GM12865 (cell line): Measurements from ENCODE around the gene CHRNA5.
A peak's percentile ranks its signal among the peaks of the same experiment; 100 is the strongest.
"Not testable (repeated sequence)": the region's sequence is repeated elsewhere in the genome, so short reads cannot be mapped to it uniquely, and the experiment has no call there.

Source experiments
- DNase-seq: peaks from one replicate; pipeline ENCODE4 v3.0.0; 2010; ENCODE audit warnings: low read depth
- H3K4me3 ChIP-seq: 2 replicates; pipeline ENCODE4 v1.5.1; 2011; ENCODE audit warnings: mild to moderate bottlenecking, low read depth, low read length, control low read depth
- CTCF ChIP-seq: IDR thresholded peaks from 2 replicates; pipeline ENCODE4 v1.5.1; 2011; ENCODE audit warnings: low read length, control low read depth, low read depth, inconsistent platforms; ENCODE audit not compliant: insufficient read depth; ENCODE audit errors: missing control alignments

Gene CHRNA5

GRCh38 chr15:78565097-78565950 lies at the start of gene CHRNA5:
Gene CHRNA5 (plus strand): TSS chr15:78565520. CDS start chr15:78565720, 200 bp downstream.
- peak within 1 kb of the TSS; percentile 73 for H3K4me3 ChIP-seq
- TF ChIP-seq CTCF: no peak
- DNase-seq: peak; percentile 87

GRCh38 chr15:78520035-78520434 lies 45.3 kb upstream of the CHRNA5 start:
- DNase-seq, H3K4me3 ChIP-seq: not testable (repeated sequence)

- no peak for DNase-seq
- no peak overlapping the region for H3K4me3 ChIP-seq
- TF ChIP-seq CTCF: no peak
Observed at GRCh38 chr15:78524230-78524629, 41.1 kb upstream of the CHRNA5 start.

GRCh38 chr15:78527325-78527724 lies 38.0 kb upstream of the CHRNA5 start:
- no peak overlapping the region for H3K4me3 ChIP-seq
- no peak for TF ChIP-seq CTCF
- DNase-seq: no peak

DNA sequence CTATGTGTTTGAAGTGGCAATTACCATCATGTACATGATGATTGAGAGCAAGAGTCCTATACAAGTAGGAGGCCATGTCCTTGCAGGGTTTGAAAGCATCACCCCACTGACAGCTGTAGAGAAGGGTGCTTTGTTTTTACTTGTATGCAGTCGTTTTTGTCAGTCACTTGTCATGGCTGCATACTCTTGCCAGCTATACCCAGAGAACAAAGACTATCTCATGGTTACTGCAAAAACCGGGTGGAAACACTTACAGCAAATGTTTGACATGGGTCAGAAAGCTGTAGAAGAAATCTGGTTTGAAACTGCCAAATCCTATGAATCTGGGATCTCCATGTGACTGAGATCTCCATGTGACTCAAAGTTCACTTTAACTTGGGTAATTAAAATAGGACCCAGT lies 32.0 kb upstream of the CHRNA5 start:
- no peak overlapping the region for H3K4me3 ChIP-seq
- TF ChIP-seq CTCF: no peak
- no peak for DNase-seq

DNA sequence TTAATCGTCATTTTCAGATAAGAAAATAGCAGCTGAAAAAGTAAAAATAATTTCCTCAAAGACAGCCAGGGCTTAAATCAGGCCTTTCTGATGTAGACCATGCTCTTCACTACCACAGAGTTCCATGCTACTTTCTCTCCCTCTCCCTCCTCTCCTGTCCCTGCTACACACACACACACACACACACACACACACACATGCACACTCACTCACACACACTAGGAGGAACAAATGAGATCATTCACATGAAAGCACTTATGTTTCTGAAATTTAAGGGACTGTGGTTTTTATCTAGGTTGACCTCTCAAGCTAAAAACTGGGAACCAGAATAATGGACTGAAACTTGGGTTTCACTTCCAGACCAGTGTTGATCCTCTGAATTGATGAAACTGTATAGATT lies 29.2 kb upstream of the CHRNA5 start:
- no peak overlapping the region for H3K4me3 ChIP-seq
- DNase-seq: no peak
- TF ChIP-seq CTCF: no peak

DNA sequence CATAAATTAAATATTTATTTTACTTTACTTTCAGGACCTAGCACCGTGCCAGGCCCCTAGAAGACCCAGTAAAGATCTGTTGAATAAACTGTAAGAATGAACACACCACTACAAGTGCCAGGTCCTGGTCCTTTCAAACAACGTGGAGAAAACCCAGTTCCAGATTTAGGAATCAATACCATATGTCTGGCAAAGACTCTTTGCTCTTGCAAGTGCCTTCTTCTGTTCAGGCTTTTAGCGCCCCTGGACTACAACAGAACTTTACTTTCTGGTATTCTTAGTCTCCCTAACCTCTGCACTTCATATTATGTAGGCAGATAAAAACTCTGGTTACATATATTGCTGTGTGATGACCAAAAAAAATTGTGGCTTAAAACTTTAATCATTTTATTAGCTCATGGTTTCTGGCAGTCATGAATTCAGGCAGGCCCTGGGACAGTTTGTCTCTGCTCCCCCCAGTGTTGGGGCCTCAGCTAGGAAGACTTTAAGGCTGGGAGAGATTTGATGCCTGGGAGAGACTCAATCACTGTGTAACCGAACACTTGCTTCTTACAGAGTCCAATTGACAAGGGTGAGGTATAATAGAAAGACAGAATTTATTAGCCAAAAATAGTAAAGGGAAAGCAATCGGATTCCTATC lies 27.9 kb upstream of the CHRNA5 start:
- TF ChIP-seq CTCF: no peak
- H3K4me3 ChIP-seq: no peak overlapping the region
- DNase-seq: no peak
